SU-DHL-6 (cell line): ENCODE data around the gene LRRC53.

Source experiments
- EZH2phosphoT487 ChIP-seq: fragments of 200-600 bp; sonication (generic), shearing (Covaris generic); conservative IDR thresholded peaks from 2 replicates; pipeline ENCODE4 v1.6.1; 2018; ENCODE audit warnings: mild to moderate bottlenecking, antibody characterized with exemption, low read length, moderate library complexity, mixed read lengths
- TF ChIP-seq, protein P1 (sequence below): fragments of 200-600 bp; sonication (generic); IDR thresholded peaks from one replicate; pipeline ENCODE4 v1.5.1; 2017; ENCODE audit warnings: antibody characterized with exemption, mild to moderate bottlenecking, low read length, moderate library complexity; ENCODE audit not compliant: insufficient read depth, poor library complexity, severe bottlenecking

GRCh38 chr1:74478979-74479378 lies 33.4 kb downstream of the LRRC53 start:
- TF ChIP-seq, protein P1, sequence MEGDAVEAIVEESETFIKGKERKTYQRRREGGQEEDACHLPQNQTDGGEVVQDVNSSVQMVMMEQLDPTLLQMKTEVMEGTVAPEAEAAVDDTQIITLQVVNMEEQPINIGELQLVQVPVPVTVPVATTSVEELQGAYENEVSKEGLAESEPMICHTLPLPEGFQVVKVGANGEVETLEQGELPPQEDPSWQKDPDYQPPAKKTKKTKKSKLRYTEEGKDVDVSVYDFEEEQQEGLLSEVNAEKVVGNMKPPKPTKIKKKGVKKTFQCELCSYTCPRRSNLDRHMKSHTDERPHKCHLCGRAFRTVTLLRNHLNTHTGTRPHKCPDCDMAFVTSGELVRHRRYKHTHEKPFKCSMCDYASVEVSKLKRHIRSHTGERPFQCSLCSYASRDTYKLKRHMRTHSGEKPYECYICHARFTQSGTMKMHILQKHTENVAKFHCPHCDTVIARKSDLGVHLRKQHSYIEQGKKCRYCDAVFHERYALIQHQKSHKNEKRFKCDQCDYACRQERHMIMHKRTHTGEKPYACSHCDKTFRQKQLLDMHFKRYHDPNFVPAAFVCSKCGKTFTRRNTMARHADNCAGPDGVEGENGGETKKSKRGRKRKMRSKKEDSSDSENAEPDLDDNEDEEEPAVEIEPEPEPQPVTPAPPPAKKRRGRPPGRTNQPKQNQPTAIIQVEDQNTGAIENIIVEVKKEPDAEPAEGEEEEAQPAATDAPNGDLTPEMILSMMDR, result no peak
- no peak for TF ChIP-seq EZH2phosphoT487
